GM18861 (cell line): ENCODE data around the gene SEC14L3.

ENCODE experiments used
- ATAC-seq: cut with Tn5 transposase; IDR thresholded peaks from one replicate; pipeline ENCODE4 v1.9.1; 2021; ENCODE audit not compliant: unreplicated experiment

The SEC14L3 gene

DNA sequence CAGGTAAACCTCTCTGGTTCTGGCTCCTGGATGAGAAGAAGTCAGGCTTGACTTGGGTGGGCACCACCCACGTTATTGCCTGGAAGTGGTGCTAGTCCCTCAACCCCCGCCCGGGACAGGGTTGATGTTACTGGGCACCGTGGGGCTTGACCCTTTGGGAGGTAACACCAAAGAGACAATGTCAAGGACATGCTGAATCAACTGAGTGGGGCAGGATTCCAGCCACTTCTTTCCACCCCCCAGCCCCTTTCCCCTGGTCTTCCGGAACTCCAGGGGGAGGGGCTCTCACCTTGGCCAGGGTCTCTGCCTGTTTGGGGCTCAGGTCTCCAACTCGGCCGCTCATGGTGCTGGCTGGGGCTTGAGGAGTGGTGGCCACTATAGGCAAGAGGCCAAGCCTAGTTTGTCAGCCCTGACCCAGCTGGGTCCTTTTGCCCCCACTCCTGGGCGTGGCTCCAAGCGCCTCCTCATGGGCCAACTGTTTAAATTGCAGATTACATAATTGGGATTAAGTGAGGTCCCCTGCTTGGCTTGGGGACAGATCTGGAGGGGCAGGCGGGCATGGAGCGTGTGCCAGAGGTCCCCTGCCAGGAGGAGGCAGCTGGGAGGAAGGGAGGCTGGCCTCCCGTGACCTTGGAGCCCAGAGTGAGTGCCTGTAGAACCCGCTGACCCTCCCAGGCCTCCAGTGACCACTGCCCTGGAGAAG lies at the start of gene SEC14L3:
Gene SEC14L3 (minus strand): TSS at position 402 of the 703 bp plus-strand sequence. CDS start 59 bp downstream, at position 343.
- ATAC-seq = no peak

DNA sequence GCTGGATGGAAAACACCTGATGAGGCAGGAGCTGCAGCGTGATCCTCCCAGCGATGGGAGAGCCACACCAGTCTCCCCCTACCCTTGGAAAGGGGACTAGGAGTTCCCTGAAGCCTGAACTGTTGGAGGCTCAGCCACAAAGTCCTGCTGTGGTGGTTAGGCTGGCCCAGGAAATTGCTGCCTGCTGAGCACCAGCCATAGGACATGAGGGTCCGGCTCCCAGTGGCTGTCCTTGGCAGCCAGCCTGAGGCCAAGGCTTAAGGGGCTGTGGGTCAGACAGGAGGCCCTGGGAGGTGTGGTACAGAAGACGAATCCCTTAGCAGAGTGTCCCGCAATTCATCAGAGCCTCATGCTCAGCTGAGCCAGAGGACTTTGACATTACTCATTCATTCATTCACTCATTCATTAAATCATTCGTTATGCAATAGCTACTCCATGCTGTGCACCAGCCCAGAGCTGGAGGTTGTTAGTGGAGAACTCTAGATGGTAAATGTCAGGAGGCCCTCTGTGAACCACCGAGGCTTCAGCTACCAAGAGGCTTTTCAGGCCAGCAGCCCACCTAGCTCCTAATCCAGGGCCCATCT lies 48.1 kb upstream of the SEC14L3 start:
- ATAC-seq = no peak

DNA sequence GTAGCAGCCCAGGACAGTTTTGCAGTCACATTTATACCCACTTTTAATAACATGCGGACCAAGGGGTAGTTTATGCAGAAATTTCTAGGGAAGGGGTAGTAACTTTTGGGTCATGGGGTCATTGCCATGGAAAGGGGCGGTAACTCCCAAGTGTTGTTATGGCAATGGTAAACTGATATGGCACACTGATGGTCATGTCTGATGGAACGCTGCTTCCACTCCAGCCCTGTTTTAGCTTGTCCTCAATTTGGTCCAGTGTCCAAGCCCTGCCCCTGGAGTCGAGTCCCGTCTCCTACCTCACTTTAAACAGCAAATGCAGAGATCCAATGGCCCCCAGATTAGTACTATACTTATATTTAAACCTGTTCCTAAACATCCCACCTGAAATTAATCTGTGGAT lies 44.9 kb upstream of the SEC14L3 start:
- no peak for ATAC-seq

DNA sequence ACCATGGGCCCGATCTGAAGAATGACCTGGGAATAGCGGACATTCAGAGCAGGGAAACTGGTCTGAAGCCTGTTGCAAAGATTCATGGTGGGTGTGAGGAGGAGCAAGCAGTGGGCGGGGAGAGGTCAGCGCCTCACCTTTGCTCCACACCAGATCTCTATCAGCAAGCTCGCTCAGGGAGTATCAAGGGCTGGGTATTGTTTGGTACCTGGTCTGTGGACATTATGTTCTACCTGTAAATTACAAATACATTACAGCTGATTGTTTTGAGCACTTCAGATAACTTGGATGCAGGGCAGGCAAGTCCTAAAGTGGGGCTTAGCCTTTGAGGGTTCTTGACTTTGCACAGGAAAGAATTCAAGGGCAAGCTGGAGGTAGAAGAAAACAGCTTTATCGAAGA lies 44.5 kb upstream of the SEC14L3 start:
- ATAC-seq = no peak

DNA sequence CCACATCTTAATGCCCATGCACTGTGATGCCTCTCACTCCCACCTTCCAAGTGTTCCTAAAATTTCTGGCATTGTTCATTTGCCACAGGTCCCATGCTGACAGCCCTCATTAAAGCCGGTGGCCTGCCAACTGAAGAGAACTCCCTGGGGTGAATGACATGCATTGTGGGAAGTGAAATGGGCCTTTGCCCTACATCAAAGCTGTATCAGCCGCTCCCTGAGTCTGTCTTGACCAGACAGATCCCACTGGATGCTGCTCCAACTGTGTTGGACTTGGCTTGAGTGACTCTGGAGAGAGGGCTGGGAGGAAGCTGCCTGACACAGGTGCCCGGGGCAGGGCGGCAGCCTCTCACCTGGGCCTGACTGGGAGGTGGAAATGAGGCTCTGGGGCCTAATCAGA lies 42.4 kb upstream of the SEC14L3 start:
- no peak for ATAC-seq

DNA sequence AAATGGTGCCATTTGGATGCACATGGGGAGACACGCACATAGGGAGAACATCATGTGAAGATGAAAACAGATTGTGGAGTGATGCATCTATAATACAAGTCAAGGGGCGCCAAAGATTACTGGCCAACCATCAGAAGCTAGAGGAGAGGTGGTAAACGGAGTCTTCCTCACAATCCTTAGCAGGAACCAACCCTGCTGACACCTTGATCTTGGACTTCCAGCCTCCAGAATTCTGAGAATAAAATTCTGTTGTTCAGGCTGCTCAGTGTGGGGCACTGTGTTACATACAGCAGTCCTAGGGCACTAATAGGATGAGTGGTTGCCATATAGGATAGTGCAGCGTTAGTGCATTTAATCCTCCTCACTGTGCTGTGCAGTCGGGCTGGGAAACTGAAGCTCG lies 41.6 kb upstream of the SEC14L3 start:
- ATAC-seq = no peak

DNA sequence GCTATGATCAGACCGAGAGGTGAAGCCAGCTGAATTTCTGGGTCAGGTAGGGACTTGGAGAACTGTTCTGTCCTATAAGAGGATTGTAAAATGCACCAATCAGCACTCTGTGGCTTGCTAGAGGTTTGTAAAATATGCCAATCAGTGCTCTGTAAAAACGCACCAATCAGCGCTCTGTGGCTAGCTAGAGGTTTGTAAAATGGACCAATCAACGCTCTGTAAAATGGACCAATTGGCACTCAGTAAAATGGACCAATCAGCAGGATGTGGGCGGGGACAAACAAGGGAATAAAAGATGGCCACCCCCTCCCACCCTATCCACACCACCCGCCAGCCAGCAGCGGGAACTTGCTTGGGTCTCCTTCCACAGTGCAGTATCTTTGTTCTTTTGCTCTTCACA lies 40.1 kb upstream of the SEC14L3 start:
- ATAC-seq = no peak

DNA sequence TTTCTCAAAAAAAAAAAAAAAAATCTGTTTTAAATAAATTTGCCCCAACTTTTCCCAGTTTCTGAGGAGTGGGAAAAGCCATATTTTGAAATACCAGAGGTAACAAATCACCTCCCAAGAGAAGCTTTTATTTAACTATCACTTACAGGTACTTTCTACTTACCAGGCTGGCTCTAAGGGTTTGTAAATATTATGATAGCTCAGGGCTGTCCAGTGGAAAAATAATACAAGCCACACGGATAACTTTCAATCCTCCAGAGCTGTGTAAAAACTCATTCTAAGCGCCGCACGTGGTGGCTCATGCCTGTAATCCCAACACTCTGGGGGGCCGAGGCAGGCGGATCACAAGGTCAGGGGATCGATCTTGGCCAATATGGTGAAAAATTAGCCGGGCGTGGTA lies 39.3 kb upstream of the SEC14L3 start:
- no peak for ATAC-seq

DNA sequence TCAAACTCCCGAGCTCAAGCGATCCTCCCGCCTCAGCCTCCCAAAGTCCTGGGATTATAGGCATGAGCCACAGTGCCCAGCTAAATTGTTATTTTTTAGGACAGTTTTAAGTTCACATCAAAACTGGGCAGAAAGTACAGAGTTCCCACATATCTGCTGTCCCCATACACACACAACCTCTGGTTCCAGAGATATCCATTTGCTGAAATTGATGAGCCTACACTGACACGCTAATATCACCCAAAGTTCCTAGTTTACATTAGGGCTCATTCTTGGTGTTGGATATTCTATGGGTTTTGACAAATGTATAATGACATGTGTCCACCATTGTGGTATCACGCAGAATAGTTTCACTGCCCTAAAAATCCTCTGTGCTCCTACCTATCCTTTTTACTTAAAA lies 36.4 kb upstream of the SEC14L3 start:
- no peak for ATAC-seq

DNA sequence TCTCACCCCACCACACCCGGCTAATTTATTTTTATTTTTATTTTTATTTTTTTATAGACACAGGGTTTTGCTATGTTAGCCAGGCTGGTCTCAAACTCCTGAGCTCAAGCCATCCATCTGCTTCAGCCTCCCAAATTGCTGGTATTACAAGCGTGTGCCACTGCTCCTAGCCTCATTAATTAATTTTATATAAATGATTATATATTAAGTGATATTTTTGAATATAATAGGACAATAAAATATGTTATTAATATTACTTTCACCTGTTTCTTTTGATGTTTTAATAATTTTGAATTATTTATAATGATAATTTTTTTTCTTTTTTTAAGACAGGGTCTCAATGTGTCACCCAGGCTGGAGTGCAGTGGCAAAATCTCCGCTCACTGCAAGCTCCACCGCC lies 35.9 kb upstream of the SEC14L3 start:
- ATAC-seq = no peak

DNA sequence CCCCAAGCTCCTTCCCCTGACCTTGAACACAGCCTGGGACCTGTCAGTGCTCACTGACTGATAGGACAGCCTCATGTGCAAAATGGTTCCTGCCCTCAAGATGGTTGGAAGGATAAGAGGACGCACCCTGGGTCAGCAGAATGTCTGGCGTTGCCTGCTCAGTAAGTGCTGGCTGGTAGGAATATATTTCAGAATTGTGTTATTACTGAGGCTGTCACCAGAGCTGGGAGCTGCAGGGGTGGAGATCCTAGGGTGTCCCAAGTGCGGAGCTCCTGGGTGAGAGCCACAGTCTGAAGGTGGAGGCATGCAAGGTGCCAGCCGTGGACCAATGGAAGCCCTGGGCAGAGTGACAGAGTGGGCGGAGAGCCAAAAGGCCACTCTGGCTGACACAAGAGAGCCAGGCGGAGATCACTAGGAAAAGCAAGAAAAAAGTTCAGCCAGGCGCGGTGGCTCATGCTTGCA lies 34.7 kb upstream of the SEC14L3 start:
- ATAC-seq = no peak

DNA sequence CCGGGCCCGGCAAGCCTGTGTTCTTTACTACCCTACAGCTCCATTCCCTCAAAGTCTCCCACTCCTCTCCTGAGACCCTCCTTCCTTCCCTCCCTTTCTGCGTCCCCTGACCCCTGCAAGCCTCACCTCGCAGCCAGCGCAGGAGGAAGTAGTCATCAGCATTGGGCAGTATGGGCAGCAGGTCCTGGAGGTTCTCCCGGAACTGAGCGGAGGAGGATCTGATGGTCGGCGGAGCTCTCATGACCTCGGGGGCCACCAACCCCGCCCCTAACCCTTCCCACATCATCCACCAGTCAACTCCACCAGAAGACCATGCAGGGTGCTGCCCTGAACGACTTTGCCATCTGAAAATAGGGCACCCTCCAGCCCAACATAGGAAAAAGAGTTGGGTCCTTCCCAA lies 31.7 kb upstream of the SEC14L3 start:
- no peak for ATAC-seq

DNA sequence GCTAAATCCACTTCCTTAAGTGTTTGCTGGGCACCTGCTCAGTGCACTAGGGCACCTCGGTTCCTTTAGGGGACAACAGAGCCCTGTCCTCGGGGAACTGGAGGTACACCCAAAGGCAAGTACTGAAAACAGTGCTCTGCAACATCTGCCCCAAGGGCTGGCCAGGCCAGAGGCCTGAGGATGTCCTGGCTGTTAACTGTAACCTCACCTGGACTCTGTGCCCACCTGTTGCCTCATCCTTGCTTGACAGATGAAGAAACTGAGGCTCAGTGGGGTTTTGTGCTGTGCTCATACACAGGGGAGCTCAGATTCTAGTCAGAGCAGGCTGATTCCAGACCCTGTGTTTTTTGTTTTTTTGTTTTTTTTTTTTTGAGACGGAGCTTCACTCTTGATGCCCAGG lies 31.1 kb upstream of the SEC14L3 start:
- no peak for ATAC-seq

DNA sequence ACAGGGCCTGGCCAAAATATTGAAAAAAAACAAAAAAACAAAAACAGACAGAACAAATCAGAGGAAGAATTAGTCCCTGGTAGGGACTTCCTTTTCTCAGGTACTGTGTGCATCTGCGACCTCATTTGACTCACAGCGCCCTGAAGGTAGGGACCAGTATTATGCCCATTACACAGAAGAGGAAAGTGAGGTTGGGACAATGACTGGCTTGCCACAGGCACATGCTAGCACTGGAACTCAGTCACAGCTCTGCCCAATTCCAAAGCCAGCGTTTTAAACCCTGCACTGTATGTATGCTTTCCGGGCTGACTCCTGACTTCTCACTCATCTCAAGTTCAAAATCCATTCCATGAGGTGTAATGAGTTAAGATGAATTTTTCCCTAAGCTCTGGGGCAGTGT lies 30.3 kb upstream of the SEC14L3 start:
- no peak for ATAC-seq

DNA sequence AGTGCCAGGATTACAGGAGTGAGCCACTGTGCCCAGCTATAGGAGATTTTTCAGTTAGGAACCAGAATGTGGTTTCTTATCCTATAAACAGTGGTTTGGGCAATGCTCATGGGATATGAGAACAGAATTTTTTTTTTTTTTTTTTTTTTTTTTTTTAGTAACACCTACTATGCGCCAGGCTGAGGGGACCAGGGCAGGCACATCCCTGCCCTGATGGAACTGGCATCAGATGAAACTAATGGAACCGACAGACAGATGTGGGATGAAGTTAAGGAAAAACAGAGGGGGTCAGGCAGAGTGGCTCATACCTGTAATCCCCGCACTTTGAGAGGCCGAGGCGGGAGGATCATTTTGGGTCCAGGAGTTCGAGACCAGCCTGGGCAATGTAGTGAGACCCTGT lies 28.8 kb upstream of the SEC14L3 start:
- ATAC-seq = no peak

DNA sequence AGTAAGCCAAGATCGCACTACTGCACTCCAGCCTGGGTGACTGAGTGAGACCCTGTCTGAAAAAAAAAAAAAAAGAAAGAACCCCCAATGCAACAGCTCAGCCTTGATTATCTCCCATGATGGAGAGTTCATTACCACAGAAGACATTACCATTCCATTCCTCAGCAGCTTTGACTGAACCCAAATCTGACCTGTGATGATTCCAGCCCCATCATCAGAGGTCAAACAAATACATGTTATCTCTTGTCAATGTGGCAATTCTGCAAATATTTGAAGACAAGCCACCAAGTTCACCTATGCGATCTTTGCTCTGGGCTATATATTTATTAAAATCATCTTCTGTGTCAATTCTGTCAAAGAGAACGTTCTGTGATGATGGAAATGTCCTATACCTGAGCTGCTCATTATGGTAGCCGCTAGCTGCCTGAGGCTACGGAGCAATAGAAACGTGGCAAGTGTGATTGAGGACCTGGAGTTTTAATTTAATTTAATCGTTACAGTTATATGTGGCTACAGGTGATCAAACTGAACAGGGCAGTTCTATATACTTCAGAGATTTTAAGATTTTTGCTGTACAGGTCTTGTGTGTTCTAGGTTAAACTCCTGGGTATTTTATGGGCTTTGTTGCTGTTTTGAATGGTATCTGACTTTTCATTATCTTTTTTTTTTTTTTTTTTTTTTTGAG lies 25.8 kb upstream of the SEC14L3 start:
- no peak for ATAC-seq

DNA sequence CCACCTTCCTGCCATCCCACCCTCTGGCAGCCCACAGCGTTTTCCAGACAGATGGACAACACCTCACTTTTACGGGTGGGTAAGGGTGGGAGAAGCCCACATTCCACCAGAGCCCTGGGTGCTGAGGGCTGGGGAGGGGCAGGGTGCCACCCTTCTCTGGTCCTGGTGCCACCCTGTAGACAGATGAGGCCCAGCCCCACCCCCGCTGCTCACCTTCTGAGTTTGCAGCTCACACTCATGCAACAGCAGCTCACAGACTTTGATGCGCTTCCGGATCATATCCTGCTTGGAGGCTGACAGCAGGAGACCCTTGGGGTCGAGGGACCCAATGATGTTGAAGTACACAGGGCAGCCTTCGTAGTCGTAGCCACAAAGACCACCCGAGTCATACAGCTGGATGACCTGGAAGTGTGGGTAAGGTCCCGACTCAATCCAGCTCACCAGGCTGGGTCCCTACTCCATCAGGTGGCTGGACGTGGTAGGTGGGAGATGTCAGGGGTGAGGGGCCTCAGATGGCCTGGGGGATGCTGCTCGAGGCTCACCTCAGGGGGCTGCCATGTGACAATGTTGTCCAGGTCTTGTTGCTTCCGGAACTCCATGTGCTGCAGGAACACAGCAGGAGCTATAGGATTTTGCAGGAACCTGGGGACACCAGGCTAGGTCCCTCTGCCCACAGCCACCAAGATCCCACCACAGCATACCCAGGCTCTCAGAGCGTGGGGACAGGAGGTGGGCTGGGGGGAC lies 23.4 kb upstream of the SEC14L3 start:
- ATAC-seq = no peak

DNA sequence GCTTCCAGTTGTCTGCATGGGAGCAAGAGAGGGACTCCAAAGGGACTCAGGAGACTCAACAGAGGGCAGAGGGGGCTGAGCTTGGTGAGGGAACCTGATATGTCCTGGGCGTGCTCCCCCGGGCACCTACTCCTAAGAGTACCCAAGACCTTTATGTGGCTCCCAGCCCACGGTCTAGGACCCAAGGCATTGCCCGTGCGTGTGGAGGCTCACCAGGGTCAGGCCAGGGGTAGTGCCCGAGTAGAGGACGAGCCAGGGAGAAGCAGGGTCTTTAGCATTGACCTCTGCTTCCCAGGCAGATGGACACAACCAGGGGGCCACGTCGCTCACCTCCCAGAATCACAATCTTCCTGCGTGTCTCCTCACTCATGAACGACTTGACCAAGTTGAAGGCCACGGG lies 20.3 kb upstream of the SEC14L3 start:
- ATAC-seq = no peak

DNA sequence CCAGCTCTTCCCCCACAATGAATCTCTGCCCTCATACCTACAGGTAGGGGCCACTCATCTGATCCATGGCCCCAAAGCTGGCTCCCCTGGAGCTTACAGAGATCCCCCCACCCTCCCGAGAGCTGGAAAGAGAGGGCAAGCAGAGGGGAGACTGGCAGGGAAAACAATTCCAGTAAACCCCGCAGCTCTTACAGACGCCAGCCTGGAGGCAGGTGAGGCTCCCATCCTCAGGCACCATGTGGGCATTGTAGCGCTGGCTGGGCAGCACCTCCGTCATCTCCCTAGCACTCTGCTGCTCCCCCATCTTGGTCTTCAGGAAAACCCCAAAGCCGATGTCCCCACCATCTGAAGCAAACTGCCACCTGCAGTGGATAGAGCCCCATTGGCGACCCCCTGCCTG lies 19.6 kb upstream of the SEC14L3 start:
- no peak for ATAC-seq

DNA sequence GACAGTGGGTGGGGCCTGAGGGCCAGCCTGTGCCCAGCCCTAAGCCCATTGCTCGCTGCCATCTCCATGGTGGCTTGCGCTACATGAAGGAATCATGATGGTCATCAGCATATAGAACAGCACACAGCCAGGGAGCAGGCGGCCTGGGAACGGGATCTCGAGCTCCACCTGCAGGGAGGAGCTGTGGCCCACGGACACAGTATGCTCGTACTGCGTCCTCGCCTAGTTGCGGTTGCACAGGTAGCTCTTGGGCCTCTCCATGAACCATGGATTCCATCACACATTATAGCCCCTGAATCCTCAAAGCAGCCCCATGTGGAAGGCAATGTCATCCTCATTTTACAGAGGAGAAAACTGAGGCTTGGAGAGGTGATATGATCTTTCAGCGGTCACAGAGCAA lies 18.6 kb upstream of the SEC14L3 start:
- ATAC-seq = no peak

DNA sequence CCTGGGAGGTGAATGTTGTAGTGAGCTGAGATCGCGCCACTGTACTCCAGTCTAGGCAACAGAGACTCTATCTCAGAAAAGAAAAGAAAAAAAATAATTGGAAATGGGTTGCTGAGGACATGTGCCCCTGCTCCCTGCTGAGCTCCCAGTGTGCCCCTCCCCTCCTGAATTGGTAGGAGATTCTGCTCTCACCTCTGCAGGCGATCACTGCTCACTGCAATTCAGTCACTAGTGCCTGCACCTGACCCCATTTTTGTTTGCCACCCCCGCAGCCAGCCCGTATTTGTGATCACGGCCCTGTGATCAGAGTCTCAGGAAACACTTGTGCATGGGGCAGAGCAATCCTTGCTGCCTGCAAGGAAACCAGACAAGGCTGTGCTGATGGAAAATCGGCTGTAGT lies 16.3 kb upstream of the SEC14L3 start:
- ATAC-seq = no peak

DNA sequence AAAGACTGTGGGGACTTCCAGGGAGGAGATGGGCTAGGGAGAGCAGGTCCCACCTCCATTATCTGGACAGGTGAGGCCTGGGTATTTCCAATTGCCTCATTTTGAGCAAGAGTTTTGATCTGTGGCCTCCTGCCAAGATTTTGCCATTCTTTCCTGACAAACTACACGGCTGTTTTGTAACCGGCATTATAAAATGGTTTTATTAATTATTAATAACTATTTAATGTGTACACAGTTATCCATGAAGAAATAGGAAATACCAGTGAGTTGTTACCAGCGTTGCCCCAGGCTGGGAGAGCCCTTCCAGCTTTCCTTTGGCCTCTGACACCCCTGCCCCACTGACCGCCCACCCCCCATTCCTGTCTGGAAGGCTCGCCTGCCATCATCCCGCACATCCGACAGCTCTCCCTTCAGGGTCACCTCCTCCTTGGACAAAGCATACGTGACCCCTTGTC lies 14.9 kb upstream of the SEC14L3 start:
- ATAC-seq = no peak
